GM21825 (cell line): ENCODE data around the gene HSPB3.
"Not testable (repeated sequence)": the region's sequence is repeated elsewhere in the genome, so short reads cannot be mapped to it uniquely, and the experiment has no call there.

Experiments used
- ATAC-seq: cut with Tn5 transposase; IDR thresholded peaks from one replicate; pipeline ENCODE4 v1.9.1; 2021; ENCODE audit warnings: mild to moderate bottlenecking, moderate library complexity; ENCODE audit not compliant: unreplicated experiment

HSPB3 gene

GRCh38 chr5:54454602-54455001 lies 897 bp upstream of the HSPB3 start:
- ATAC-seq, result no peak

- ATAC-seq, result no peak
These were observed 1.8 kb downstream of the HSPB3 start for GRCh38 chr5:54457094-54457862.

DNA sequence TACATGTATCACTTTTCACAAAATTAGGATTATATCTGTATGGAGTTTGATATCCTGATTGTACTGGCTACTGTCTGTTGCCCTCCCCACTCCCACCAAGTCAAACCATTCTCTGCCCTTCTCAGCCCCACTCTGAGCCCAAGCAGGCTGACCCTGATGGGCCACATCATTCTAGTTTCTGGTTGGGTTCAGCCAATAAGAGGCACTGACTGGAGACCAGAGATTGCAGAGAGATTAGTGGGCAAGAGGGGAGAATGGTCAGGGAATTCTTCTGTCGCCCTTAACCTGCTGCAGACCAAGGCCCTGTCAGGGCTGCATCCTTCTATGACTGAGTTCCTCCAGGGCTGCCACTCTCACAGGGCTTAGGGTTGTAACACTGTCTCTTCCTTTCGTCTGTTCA lies 2.7 kb downstream of the HSPB3 start:
- no peak for ATAC-seq

DNA sequence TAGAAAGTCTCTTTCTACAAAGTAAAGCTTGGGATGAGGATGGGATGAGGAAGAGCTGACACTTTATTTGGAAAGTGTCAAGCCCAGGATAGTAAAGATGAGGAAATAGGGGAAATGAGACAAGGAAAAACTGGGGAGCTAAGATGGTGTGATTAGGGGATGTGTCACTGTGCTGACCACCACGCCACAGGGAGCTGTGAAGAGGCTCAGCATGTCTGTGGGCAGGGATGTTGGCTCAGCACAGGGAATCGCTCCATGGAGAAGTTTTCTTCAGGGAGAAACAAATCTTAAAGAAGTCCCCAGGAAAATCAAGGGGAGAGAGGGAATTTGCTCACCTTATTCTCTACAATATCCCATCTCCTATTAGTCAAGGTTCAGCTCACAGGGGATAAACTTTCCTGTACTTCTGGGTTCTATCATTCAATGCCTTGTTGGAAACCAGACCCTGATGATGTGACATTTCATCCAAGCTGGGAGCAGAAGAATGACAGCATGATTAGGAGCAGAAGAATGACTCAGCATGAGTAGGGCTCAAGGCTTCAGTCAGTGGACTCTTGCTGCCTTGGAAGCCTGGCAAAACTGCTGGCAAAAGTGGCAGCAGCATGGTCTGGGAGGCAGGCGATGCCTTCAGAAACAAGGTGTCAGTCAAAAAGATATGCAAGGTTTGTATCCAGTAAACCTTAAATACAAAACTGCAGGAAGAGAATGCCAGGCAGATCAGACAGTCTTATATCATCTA lies 4.9 kb downstream of the HSPB3 start:
- no peak for ATAC-seq

- ATAC-seq, result no peak
These were observed 6.8 kb downstream of the HSPB3 start for GRCh38 chr5:54462281-54462680.

DNA sequence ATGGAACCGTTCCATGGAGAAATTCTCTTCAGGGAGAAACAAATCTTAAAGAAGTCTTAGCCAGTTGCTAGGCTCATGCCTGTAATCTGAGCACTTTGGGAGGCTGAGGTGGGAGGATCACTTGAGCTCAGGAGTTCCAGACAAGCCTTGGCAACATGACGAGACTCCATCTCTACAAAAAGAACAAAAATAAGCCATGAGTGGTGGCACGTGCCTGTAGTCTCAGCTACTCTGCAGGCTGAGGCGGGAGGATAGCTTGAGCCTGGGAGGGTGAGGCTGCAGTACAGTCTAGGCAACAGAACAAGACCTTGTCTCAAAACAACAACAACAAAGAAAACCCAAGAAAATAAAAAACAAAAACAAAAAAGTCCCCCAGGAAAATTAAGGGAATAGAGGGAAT lies 8.2 kb downstream of the HSPB3 start:
- ATAC-seq, result no peak

DNA sequence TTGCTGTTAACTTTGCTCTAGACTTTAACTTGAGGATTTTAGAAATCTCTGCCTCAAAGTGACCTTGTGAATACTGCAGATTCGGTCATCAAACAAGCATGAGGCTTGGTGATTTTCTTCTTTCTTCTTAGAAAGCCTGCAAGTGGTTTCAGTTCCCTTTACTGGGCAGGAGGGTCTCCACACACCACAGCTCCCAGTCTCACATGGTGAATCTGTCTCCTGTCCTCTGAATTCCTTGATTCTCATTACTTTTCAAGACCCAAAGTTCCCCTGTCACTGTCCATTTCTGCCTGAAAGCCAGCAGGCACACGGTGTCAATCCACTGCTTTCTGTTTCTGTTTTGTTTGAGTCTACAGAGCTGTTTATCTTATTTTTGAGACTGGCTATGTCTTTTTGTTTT lies 14.1 kb downstream of the HSPB3 start:
- peak; percentile 72 for ATAC-seq

GRCh38 chr5:54470128-54470527 lies 14.6 kb downstream of the HSPB3 start:
- no peak for ATAC-seq

DNA sequence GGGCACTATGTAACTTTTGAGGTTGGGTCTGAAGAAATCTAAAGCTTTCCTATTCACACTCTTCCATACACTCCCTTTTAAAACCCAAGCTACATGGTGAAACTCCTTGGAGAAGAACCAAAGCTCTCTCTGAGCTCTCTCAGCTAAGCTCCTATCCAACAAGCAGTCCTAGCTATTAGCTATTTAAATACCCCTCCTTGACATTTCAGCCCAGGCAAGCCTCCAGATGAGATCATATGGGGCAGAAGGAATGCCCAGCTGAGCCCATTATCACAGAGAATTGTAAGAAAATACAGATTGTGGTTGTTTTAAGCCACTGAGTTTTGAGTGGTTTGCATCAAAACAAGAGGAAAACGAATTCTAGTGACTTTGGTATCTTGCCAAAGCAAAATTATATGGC lies 15.2 kb downstream of the HSPB3 start:
- no peak for ATAC-seq

DNA sequence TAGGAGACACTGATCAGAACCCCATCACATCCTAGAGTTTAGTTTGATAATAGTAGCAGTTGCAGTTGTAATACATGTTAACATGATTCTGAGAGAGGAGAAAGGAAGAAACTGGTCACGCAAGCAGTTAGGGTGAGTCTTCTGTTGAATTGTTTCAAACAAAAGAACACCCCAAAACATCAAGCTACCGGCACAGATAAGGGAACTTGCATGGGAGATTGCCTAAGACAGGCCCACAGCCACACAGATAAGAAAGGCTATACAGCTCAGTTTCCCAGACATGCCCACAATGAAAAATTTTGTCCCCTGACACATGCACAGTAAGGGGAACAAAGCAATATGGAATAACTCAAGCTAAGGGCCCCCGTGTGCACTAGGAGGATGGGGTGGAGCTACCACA lies 15.9 kb downstream of the HSPB3 start:
- no peak for ATAC-seq

- ATAC-seq, result no peak
These were observed 21.2 kb downstream of the HSPB3 start for GRCh38 chr5:54476682-54477081.

GRCh38 chr5:54477941-54478478 lies 22.5 kb downstream of the HSPB3 start:
- no peak for ATAC-seq

DNA sequence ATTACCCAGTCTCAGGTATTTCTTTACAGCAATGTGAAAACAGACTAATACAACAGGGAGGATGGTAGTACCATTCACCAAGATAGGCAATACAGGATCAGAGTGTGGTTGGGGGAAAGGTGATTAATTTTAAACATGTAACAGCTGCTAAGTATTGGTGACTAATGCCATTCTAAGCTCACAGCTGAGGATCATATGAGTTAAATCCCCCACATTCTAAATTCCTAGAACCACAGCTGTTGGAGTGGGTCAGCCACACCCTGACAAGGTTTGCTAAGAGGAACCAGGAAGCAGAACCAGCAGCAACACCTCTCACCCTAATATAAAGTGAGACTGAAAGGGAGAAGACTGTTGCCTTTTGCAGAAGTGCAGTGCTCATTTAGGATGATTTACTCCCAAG lies 24.8 kb downstream of the HSPB3 start:
- ATAC-seq, result no peak

GRCh38 chr5:54484219-54484894 lies 28.9 kb downstream of the HSPB3 start:
- no peak for ATAC-seq

DNA sequence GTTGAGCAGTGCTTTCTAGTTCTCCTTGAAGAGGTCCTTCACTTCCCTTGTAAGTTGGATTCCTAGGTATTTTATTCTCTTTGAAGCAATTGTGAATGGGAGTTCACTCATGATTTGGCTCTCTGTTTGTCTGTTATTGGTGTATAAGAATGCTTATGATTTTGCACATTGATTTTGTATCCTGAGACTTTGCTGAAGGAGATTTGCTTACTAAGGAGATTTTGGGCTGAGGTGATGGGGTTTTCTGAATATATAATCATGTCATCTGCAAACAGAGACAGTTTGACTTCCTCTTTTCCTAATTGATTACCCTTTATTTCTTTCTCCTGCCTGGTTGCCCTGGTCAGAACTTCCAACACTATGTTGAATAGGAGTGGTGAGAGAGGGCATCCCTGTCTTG lies 30.2 kb downstream of the HSPB3 start:
- not testable (repeated sequence) for ATAC-seq

DNA sequence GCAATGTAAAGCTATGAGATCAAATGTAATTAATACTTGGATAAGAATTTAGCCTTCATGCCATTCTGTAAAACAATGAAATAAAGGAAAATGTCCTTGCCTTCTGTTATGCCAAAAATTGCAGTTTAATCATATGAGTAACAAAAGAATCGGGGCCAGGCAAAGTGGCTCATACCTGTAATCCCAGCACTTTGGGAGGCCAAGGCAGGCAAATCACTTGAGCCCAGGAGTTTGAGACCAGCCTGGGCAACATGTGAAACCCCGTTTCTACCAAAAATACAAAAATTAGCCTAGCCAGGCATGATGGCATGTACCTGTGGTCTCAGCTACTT lies 34.1 kb downstream of the HSPB3 start:
- not testable (repeated sequence) for ATAC-seq

GRCh38 chr5:54491326-54491725 lies 35.8 kb downstream of the HSPB3 start:
- no peak for ATAC-seq

GRCh38 chr5:54492178-54492577 lies 36.7 kb downstream of the HSPB3 start:
- no peak for ATAC-seq

- ATAC-seq, result no peak
These were observed 39.5 kb downstream of the HSPB3 start for GRCh38 chr5:54495027-54495426.
